HepG2 (cell line): Measurements from ENCODE around the gene CDK2. TPM values are rescaled to one million over a fixed set of nuclear protein-coding genes. Genes with fewer than 3 reads are reported as not detected.

Source experiments
- GATAD2A ChIP-seq: IDR thresholded peaks from 2 replicates; pipeline ENCODE4 v1.6.1; 2016
- HNRNPLL ChIP-seq: fragments of 200-400 bp; formaldehyde crosslinking; IDR thresholded peaks from 2 replicates; pipeline ENCODE4 v1.6.1; 2017; ENCODE audit warnings: mild to moderate bottlenecking, low read depth, low read length; ENCODE audit not compliant: poor library complexity, severe bottlenecking
- KDM5B ChIP-seq: sonication (generic); formaldehyde crosslinking; IDR thresholded peaks from 2 replicates; pipeline ENCODE4 v1.4.0; 2020; ENCODE audit warnings: missing genetic modification reagents, mild to moderate bottlenecking, borderline replicate concordance
- NR2F6 ChIP-seq, 2 experiments: IDR thresholded peaks; 2 replicates each; pipeline ENCODE4 v1.6.1; 2016; ENCODE audit warnings: antibody characterized with exemption in 1 of 2, mild to moderate bottlenecking in 1 of 2
- SAFB2 ChIP-seq: sonication (generic); formaldehyde crosslinking; IDR thresholded peaks from 2 replicates; pipeline ENCODE4 v1.5.1; 2020; ENCODE audit warnings: missing genetic modification reagents, low read depth, mild to moderate bottlenecking, borderline replicate concordance
- SOX13 ChIP-seq, 3 experiments: fragments of 450-650 bp in 1 of 3; sonication (generic) in 1 of 3; formaldehyde crosslinking in 1 of 3; IDR thresholded peaks in 2 of 3; conservative IDR thresholded peaks in 1 of 3; 2 replicates each; pipeline versions ENCODE4 v1.5.0 to v1.6.1; 2016 to 2020; ENCODE audit warnings: antibody characterized with exemption in 1 of 3, mild to moderate bottlenecking in 1 of 3, missing compliant biosample characterization in 1 of 3, missing genetic modification reagents in 1 of 3, moderate library complexity in 1 of 3
- ZFY ChIP-seq: sonication (generic); formaldehyde crosslinking; IDR thresholded peaks from 2 replicates; pipeline ENCODE4 v1.4.0; 2020; ENCODE audit warnings: missing genetic modification reagents
- ZNF143 ChIP-seq: sonication (generic); formaldehyde crosslinking; IDR thresholded peaks from 2 replicates; pipeline ENCODE4 v1.4.0; 2020; ENCODE audit warnings: missing genetic modification reagents
- polyA plus RNA-seq, 8 experiments: library from polyadenylated mRNA; depleted of rRNA in 3 of 8; stranded (reverse) in 7 of 8; unstranded in 1 of 8; fragments of >200 nt; fragmentation: Illumina TruSeq in 4 of 8; extraction: Trizol in 4 of 8; gene quantifications; 2 replicates each; pipeline versions ENCODE4 v1.2.1 to v1.2.3, GENCODE V29; 2011 to 2016; ENCODE audit warnings: low read depth in 4 of 8, missing spikeins in 1 of 8, mixed read lengths in 1 of 8; ENCODE audit not compliant: insufficient read depth in 1 of 8
- total RNA-seq, 5 experiments: library from RNA; depleted of rRNA; stranded (reverse); fragments of >200 nt; fragmentation: Illumina TruSeq; extraction: Trizol; gene quantifications; 2 replicates each; pipeline ENCODE4 v1.2.3, GENCODE V29; 2016; ENCODE audit warnings: low read depth in 1 of 5
- TF ChIP-seq, protein P1 (sequence below): sonication (generic); formaldehyde crosslinking; IDR thresholded peaks from 2 replicates; pipeline ENCODE4 v1.5.1; 2020; ENCODE audit warnings: mild to moderate bottlenecking, missing genetic modification reagents, moderate library complexity

The CDK2 gene
- total and polyA plus RNA-seq, 2 of the 13 experiments (the other 11 are each of a cell fraction or from before 2014, with no cell fraction given), result 47.5 to 52.6 TPM

- TF ChIP-seq SOX13 (IDR thresholded peaks at IDR 0.05) (0 out of 2 replicates have a peak, but pooled peaks have one; percentile 24), SOX13 (CRISPR knock-in tag; conservative IDR thresholded peaks at IDR 0.05 in 1 of 2, IDR thresholded peaks at IDR 0.05 in 1 of 2) (no peak; a peak in 1 of 4 replicates), ZNF143 (CRISPR knock-in tag) (no peak), KDM5B (CRISPR knock-in tag) (0 out of 2 replicates have a peak, but pooled peaks have one; percentile 34), ZFY (CRISPR knock-in tag) (0 out of 2 replicates have a peak, but pooled peaks have one; percentile 12), SAFB2 (CRISPR knock-in tag) (no peak), HNRNPLL (peak; percentile 4), GATAD2A (CRISPR knock-in tag) (0 out of 2 replicates have a peak, but pooled peaks have one; percentile 17), NR2F6 (IDR thresholded peaks at IDR 0.05) (peak; percentile 86), NR2F6 (CRISPR knock-in tag; IDR thresholded peaks at IDR 0.05) (peak; percentile 62)
- TF ChIP-seq, protein P1, sequence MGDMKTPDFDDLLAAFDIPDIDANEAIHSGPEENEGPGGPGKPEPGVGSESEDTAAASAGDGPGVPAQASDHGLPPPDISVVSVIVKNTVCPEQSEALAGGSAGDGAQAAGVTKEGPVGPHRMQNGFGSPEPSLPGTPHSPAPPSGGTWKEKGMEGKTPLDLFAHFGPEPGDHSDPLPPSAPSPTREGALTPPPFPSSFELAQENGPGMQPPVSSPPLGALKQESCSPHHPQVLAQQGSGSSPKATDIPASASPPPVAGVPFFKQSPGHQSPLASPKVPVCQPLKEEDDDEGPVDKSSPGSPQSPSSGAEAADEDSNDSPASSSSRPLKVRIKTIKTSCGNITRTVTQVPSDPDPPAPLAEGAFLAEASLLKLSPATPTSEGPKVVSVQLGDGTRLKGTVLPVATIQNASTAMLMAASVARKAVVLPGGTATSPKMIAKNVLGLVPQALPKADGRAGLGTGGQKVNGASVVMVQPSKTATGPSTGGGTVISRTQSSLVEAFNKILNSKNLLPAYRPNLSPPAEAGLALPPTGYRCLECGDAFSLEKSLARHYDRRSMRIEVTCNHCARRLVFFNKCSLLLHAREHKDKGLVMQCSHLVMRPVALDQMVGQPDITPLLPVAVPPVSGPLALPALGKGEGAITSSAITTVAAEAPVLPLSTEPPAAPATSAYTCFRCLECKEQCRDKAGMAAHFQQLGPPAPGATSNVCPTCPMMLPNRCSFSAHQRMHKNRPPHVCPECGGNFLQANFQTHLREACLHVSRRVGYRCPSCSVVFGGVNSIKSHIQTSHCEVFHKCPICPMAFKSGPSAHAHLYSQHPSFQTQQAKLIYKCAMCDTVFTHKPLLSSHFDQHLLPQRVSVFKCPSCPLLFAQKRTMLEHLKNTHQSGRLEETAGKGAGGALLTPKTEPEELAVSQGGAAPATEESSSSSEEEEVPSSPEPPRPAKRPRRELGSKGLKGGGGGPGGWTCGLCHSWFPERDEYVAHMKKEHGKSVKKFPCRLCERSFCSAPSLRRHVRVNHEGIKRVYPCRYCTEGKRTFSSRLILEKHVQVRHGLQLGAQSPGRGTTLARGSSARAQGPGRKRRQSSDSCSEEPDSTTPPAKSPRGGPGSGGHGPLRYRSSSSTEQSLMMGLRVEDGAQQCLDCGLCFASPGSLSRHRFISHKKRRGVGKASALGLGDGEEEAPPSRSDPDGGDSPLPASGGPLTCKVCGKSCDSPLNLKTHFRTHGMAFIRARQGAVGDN (CRISPR knock-in tag), result peak; percentile 27; the same call in 1 of the 2 replicates
Measured at GRCh38 chr12:56020423-56021184, 54.0 kb downstream of the CDK2 start, which contains the start of gene IKZF4 (continued).
